HEK293T (cell line): ENCODE measurements around the gene TAF15.

Source experiments
- CTCF ChIA-PET: fragments of 350-600 bp; formaldehyde crosslinking; extraction: SDS; loops from one replicate; lab custom pipeline; 2021; ENCODE audit warnings: antibody characterized with exemption, inconsistent platforms; lab: Yijun Ruan, JAX
- POLR2A ChIA-PET: fragments of 350-600 bp; formaldehyde crosslinking; extraction: SDS; loops from one replicate; lab custom pipeline; 2020; ENCODE audit warnings: antibody characterized with exemption, inconsistent platforms; lab: Yijun Ruan, JAX
- DNase-seq: peaks from one replicate; pipeline ENCODE4 v3.0.0; 2012; ENCODE audit warnings: mixed read lengths; ENCODE audit errors: extremely low spot score
- ARNT ChIP-seq: fragments of 450-650 bp; IDR thresholded peaks from 2 replicates; pipeline ENCODE4 v1.6.1; 2017; ENCODE audit warnings: mild to moderate bottlenecking
- BHLHE40 ChIP-seq: fragments of 450-650 bp; IDR thresholded peaks from 2 replicates; pipeline ENCODE4 v1.6.1; 2016; ENCODE audit warnings: mild to moderate bottlenecking, moderate library complexity, borderline replicate concordance
- CTBP1 ChIP-seq: fragments of 450-650 bp; IDR thresholded peaks from 2 replicates; pipeline ENCODE4 v1.6.1; 2016; ENCODE audit warnings: borderline replicate concordance
- ELF4 ChIP-seq: fragments of 450-650 bp; IDR thresholded peaks from 2 replicates; pipeline ENCODE4 v1.6.1; 2017; ENCODE audit warnings: antibody characterized with exemption
- FOXA1 ChIP-seq: fragments of 450-650 bp; IDR thresholded peaks from 2 replicates; pipeline ENCODE4 v1.6.1; 2016; ENCODE audit warnings: mild to moderate bottlenecking
- FOXK2 ChIP-seq: fragments of 450-650 bp; IDR thresholded peaks from 2 replicates; pipeline ENCODE4 v1.6.1; 2016; ENCODE audit warnings: mild to moderate bottlenecking
- FOXM1 ChIP-seq: fragments of 450-650 bp; IDR thresholded peaks from 2 replicates; pipeline ENCODE4 v1.6.1; 2017; ENCODE audit warnings: mild to moderate bottlenecking, borderline replicate concordance
- HDGF ChIP-seq: fragments of 450-650 bp; IDR thresholded peaks from 2 replicates; pipeline ENCODE4 v1.6.1; 2017; ENCODE audit warnings: antibody characterized with exemption, borderline replicate concordance
- L3MBTL2 ChIP-seq: fragments of 450-650 bp; conservative IDR thresholded peaks from 2 replicates; pipeline ENCODE4 v1.6.1; 2016; ENCODE audit warnings: mild to moderate bottlenecking
- LEF1 ChIP-seq: fragments of 450-650 bp; IDR thresholded peaks from 2 replicates; pipeline ENCODE4 v1.6.1; 2017; ENCODE audit warnings: mild to moderate bottlenecking, borderline replicate concordance
- NFRKB ChIP-seq: fragments of 450-650 bp; IDR thresholded peaks from 2 replicates; pipeline ENCODE4 v1.6.1; 2016; ENCODE audit warnings: mild to moderate bottlenecking, moderate library complexity
- PKNOX1 ChIP-seq: fragments of 450-650 bp; IDR thresholded peaks from 2 replicates; pipeline ENCODE4 v1.6.1; 2016
- SP1 ChIP-seq: fragments of 450-650 bp; IDR thresholded peaks from 2 replicates; pipeline ENCODE4 v1.6.1; 2017
- SUZ12 ChIP-seq: fragments of 450-650 bp; IDR thresholded peaks from 2 replicates; pipeline ENCODE4 v1.6.1; 2016; ENCODE audit warnings: mild to moderate bottlenecking
- TARDBP ChIP-seq: fragments of 450-650 bp; IDR thresholded peaks from 2 replicates; pipeline ENCODE4 v1.6.1; 2016
- ZNF384 ChIP-seq: fragments of 450-650 bp; IDR thresholded peaks from 2 replicates; pipeline ENCODE4 v1.6.1; 2016

Gene TAF15

GRCh38 chr17:35849469-35850348 is 40.4 kb downstream of the TAF15 start:
- DNase-seq = peak; percentile 39
- CTCF ChIA-PET = interaction anchor here (0.6 to 1.3 kb wide), 6 partner anchors 10 to 299 kb away, joined by 3 to 4 read pairs (median 3); no protein-coding TSS in a partner anchor
- TF ChIP-seq SUZ12 = no peak
- TF ChIP-seq NFRKB = no peak
- no peak for TF ChIP-seq FOXA1
- no peak for TF ChIP-seq FOXK2
- TF ChIP-seq HDGF = no peak
- TF ChIP-seq PKNOX1 = no peak
- no peak for TF ChIP-seq LEF1
- no peak for TF ChIP-seq BHLHE40
- TF ChIP-seq ARNT = no peak
- TF ChIP-seq SP1 = no peak
- no peak for TF ChIP-seq CTBP1
- TF ChIP-seq ELF4 = no peak
- TF ChIP-seq TARDBP = no peak
- TF ChIP-seq ZNF384 = no peak
- POLR2A ChIA-PET = interaction anchor here (1.2 kb wide), 1 partner anchor 51 kb away, joined by 3 read pairs; no protein-coding TSS in a partner anchor

GRCh38 chr17:35855965-35856364 is 46.7 kb downstream of the TAF15 start:
- CTCF ChIA-PET = interaction anchor here (1.3 kb wide), 1 partner anchor 9 kb away, joined by 3 read pairs; no protein-coding TSS in a partner anchor
- TF ChIP-seq ELF4 (no peak), LEF1 (no peak), SP1 (no peak), FOXK2 (no peak), ZNF384 (no peak)
- DNase-seq = no peak
- POLR2A ChIA-PET = interaction anchor here (1.0 kb wide), 1 partner anchor 9 kb away, joined by 3 read pairs; no protein-coding TSS in a partner anchor

- POLR2A ChIA-PET = interaction anchor here (0.7 to 1.0 kb wide), 2 partner anchors 9 to 59 kb away, joined by 3 read pairs; no protein-coding TSS in a partner anchor
- DNase-seq = no peak
- CTCF ChIA-PET = no interaction called here
- no peak for TF ChIP-seq BHLHE40
Measured at GRCh38 chr17:35856603-35857002, 47.3 kb downstream of the TAF15 start.

- CTCF ChIA-PET = interaction anchor here (0.8 kb wide), 1 partner anchor 101 kb away, joined by 3 read pairs; no protein-coding TSS in a partner anchor
- no peak for DNase-seq
- POLR2A ChIA-PET = interaction anchor here (1.9 kb wide), 1 partner anchor 66 kb away, joined by 5 read pairs; the partner anchor contains the start of gene RDM1
- no peak for TF ChIP-seq CTBP1
- no peak for TF ChIP-seq ZNF384
- TF ChIP-seq ELF4 = no peak
- TF ChIP-seq NFRKB = no peak
- TF ChIP-seq BHLHE40 = no peak
- TF ChIP-seq FOXM1 = no peak
- TF ChIP-seq FOXA1 = no peak
- TF ChIP-seq LEF1 = no peak
- TF ChIP-seq TARDBP = no peak
Measured at GRCh38 chr17:35864853-35865252, 55.6 kb downstream of the TAF15 start.

GRCh38 chr17:35865412-35866340 is 56.4 kb downstream of the TAF15 start:
- CTCF ChIA-PET = no interaction called here
- no peak for TF ChIP-seq FOXA1
- TF ChIP-seq FOXK2 = no peak
- TF ChIP-seq LEF1 = no peak
- POLR2A ChIA-PET = interaction anchor here (1.9 kb wide), 1 partner anchor 65 kb away, joined by 5 read pairs; the partner anchor contains the start of gene RDM1
- no peak for DNase-seq

GRCh38 chr17:35866341-35866950 is 57.2 kb downstream of the TAF15 start:
- TF ChIP-seq TARDBP = no peak
- no peak for TF ChIP-seq FOXA1
- no peak for TF ChIP-seq ZNF384
- TF ChIP-seq BHLHE40 = no peak
- TF ChIP-seq SP1 = no peak
- no peak for TF ChIP-seq L3MBTL2
- TF ChIP-seq ELF4 = no peak
- no peak for TF ChIP-seq NFRKB
- no peak for TF ChIP-seq ARNT
- no peak for TF ChIP-seq FOXK2
- no peak for TF ChIP-seq FOXM1
- TF ChIP-seq PKNOX1 = no peak
- TF ChIP-seq CTBP1 = no peak
- no peak for TF ChIP-seq SUZ12
- TF ChIP-seq HDGF = no peak
- no peak for TF ChIP-seq LEF1
- POLR2A ChIA-PET = no interaction called here
- CTCF ChIA-PET = no interaction called here
- DNase-seq = no peak
